ENCODE results near the gene PDS5A.
"Not testable (repeated sequence)": the region's sequence is repeated elsewhere in the genome, so short reads cannot be mapped to it uniquely, and the experiment has no call there.

PDS5A gene, protein sequence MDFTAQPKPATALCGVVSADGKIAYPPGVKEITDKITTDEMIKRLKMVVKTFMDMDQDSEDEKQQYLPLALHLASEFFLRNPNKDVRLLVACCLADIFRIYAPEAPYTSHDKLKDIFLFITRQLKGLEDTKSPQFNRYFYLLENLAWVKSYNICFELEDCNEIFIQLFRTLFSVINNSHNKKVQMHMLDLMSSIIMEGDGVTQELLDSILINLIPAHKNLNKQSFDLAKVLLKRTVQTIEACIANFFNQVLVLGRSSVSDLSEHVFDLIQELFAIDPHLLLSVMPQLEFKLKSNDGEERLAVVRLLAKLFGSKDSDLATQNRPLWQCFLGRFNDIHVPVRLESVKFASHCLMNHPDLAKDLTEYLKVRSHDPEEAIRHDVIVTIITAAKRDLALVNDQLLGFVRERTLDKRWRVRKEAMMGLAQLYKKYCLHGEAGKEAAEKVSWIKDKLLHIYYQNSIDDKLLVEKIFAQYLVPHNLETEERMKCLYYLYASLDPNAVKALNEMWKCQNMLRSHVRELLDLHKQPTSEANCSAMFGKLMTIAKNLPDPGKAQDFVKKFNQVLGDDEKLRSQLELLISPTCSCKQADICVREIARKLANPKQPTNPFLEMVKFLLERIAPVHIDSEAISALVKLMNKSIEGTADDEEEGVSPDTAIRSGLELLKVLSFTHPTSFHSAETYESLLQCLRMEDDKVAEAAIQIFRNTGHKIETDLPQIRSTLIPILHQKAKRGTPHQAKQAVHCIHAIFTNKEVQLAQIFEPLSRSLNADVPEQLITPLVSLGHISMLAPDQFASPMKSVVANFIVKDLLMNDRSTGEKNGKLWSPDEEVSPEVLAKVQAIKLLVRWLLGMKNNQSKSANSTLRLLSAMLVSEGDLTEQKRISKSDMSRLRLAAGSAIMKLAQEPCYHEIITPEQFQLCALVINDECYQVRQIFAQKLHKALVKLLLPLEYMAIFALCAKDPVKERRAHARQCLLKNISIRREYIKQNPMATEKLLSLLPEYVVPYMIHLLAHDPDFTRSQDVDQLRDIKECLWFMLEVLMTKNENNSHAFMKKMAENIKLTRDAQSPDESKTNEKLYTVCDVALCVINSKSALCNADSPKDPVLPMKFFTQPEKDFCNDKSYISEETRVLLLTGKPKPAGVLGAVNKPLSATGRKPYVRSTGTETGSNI (N-terminal part only)

DNA sequence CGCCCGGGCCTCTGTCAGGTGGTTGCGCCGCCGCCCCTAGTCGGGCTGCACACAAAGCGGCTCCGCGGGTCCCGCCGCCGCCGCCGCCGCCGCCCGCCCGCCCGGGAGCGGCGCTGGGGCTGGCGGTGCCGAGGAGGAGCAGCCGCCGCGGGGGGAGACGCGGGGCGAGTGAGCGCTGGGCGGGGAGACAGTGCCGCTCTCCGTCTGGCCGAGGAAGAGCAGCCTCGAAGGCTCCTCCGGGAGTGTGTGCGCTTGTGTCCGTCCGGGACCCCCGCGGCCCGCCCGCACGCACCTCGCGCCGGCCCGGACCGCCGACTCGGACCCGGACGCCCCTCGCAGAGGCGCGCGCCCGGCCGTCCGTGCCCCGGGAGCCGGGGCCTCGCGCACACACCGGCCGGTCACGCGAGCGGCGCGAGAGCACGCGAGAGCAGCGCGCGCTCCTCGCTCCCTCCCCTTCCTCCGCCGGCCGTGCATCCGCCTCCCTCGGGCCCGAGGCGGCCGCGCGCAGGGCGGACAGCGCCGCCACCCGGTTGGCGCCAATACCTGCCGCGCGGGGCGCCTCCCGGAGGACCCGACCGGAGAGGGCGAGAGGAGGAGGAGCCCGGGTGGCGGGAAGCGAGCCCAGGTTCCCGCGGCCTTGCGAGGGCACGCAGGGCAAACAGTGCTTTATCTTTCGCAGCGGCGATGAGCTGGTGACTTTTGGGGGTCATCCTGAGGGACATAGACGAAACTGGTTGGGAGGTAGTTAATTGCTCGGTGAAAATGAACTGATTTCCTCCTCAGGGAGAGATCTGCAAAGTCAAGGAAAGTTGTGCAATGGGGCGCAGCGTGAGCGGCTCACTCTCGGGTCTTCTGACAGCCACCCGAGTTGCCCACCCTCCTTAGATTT, at the start of gene PDS5A:
Gene PDS5A, minus strand, starts transcription at position 423 of the 889 bp plus-strand sequence. CDS start 1,334 bp downstream, outside the sequence.
- DNase-seq (ENCODE audit: low spot score) = peak; percentile 91

DNA sequence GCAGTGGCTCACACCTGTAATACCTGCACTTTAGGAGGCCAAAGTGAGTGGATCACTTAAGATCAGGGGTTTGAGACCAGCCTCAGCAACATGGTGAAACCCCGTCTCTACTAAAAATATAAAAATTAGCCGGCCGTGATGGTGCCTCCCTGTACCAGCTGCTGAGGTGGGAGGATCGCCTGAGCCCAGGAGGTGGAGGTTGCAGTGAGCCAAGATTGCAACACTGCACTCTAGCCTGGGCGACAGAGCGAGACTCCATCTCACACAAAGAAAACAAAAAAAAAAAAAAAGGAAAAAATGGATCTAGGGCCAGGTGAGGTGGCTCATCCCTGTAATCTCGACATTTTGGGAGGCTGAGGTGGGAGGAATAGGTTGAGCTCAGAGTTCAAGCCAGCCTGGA, 46.3 kb upstream of the PDS5A start:
- DNase-seq (ENCODE audit: low spot score) = not testable (repeated sequence)

DNA sequence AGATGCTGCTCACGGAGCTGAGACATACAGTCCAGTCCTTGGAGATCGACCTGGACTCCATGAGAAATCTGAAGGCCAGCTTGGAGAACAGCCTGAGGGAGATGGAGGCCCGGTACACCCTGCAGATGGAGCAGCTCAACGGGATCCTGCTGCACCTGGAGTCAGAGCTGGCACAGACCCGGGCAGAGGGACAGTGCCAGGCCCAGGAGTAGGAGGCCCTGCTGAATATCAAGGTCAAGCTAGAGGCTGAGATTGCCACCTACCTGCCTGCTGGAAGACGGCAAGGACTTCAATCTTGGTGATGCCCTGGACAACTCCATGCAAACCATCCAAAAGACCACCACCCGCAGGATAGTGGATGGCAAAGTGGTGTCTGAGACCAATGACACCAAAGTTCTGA, 43.4 kb upstream of the PDS5A start:
- DNase-seq (ENCODE audit: low spot score) = not testable (repeated sequence)

- DNase-seq (ENCODE audit: low spot score) = no peak
These were observed 42.5 kb upstream of the PDS5A start for GRCh38 chr4:40020221-40020620.

DNA sequence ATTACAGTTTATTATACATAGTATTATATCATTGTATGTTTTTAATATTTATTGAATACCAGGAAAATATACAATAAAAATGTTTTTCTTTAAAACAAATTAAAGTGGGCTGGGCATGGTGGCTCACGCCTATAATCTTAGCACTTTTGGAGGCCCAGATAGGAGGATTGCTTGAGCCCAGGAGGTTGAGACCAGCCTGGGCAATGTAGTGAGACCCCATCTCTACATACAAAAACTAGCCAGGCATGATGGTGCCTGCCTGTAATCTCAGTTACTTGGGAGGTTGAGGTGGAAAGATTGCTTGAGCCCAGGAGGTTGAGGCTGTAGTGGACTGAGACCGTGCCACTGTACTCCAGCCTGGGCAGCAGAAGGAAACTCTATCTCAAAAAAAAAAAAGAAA, 38.3 kb upstream of the PDS5A start:
- DNase-seq (ENCODE audit: low spot score) = no peak

DNA sequence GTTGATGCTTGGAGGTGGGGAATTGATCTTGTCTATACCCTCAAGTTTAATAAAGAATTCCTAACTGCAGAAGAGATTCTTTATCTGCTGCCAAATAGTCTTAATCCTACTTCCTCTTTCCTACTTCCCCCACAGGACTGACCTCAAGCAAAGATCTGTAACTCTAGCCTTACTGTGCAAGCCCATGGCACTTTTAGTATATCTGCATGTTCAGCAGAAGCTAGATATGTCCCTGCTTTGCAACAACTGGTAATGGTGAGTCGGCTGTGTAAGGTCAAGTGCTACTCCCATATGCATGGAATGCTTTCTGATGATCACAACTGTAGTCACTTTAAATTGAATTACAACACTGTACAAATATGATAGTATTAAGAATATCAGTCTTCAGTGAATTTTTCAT, 26.3 kb upstream of the PDS5A start:
- DNase-seq (ENCODE audit: low spot score) = peak; percentile 44

DNA sequence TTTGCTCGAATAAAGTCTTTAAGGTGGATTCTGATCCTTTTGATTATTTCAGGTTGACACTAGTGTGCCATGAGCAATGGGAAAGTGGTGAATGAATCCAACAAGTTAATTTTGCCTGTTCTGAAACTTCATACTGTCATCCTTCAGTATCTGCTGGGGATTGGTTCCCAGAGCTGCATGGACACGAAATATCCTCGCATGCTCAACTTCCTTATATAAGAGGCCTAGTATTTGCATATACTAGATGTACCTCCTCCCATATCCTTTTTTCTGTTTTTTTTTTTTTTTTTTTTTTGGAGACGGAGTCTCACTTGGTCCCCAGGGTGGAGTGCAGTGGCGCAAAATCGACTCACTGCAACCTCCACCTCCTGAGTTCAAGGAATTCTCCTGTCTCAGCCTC, 23.0 kb upstream of the PDS5A start:
- no peak for DNase-seq (ENCODE audit: low spot score)

- no peak for DNase-seq (ENCODE audit: low spot score)
These were observed 21.1 kb upstream of the PDS5A start for GRCh38 chr4:39998659-39999345.

GRCh38 chr4:39996811-39997210, 19.1 kb upstream of the PDS5A start:
- DNase-seq (ENCODE audit: low spot score) = no peak

DNA sequence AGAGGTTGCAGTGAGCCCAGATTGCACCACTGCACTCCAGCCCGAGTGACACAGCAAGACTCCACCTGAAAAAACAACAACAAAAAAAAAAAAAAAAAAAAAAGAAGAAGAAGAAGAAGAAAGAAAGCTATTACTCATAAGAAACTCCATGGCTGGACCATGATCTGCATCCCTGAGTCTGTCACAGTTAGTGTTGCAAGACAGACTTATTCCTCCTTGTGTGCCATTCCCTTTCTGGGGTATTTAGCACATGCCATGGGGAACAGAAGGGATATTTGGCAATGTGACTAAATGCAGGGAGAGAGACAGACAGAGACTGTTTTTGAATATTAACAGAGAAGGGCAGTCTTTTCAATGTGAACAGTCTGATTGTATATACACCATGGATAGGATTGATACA, 16.7 kb upstream of the PDS5A start:
- DNase-seq (ENCODE audit: low spot score) = no peak

GRCh38 chr4:39989381-39989780, 11.7 kb upstream of the PDS5A start:
- not testable (repeated sequence) for DNase-seq (ENCODE audit: low spot score)

DNA sequence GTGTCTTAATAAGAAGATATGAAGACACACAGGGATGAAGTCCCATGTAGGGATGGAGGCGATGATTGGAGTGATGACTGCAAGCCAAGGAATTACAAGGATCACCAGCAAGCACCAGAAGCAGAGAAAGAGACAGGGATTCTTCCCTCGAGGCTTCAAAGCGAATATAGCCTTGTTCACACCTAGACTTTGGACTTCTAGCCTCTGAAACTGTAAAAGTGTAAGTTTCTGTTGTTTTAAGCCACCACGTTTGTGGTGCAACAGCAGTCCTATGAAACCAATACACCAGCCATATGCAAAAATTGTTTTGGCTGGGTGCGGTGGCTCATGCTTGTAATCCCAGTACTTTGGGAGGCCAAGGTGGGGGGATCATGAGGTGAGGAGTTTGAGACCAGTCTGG, 9.8 kb upstream of the PDS5A start:
- DNase-seq (ENCODE audit: low spot score) = no peak

DNA sequence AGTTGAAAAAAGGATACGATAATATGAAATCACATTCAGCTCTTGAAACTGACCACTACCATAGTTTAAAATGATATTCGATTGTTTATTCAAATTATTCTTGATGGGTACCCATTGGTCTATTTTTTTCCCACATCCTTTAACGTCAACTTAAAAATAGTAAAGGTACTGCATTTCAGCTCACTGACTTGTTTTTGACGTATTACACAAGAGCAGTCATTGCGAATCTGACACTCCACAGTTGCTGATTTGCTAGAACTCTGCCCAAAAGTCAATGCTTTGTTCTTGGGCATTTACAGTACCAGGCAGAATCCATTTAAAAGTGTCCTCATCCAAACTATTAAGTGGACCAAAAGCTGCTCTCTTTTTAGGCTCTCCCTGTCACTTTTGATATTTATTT, 1.2 kb upstream of the PDS5A start:
- no peak for DNase-seq (ENCODE audit: low spot score)

GRCh38 chr4:39978378-39978775, 666 bp upstream of the PDS5A start:
- DNase-seq (ENCODE audit: low spot score) = no peak

DNA sequence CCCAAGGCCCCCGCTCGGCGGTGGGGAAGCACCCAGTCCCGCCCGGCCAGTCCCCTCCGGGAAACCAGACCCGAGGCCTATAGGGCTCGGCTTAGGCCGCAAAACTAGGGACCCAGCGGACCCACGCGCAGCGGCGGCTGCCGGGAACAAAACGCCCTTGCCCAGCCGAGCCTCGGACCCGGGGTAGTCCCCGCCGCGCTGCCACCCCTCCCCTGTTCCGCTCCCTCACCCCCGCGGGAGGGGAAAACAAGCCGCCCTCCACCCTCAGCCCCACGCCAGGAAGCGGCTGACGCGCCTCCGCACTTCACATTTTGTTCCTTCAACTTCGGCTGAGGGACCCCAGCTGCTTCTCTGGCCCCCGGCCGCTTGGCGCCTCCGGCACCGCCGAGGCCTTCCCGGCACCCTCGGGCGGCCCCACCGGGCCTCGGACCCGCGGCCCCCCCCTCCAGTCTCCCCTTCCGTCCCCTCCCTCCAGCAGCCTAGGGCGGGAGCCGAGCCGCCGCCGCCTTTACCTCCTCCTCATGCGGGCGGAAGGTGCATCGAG, 694 bp downstream of the PDS5A start:
- no peak for DNase-seq (ENCODE audit: low spot score)

GRCh38 chr4:39976141-39976944, 1.4 kb downstream of the PDS5A start:
- peak; percentile 84 for DNase-seq (ENCODE audit: low spot score)

DNA sequence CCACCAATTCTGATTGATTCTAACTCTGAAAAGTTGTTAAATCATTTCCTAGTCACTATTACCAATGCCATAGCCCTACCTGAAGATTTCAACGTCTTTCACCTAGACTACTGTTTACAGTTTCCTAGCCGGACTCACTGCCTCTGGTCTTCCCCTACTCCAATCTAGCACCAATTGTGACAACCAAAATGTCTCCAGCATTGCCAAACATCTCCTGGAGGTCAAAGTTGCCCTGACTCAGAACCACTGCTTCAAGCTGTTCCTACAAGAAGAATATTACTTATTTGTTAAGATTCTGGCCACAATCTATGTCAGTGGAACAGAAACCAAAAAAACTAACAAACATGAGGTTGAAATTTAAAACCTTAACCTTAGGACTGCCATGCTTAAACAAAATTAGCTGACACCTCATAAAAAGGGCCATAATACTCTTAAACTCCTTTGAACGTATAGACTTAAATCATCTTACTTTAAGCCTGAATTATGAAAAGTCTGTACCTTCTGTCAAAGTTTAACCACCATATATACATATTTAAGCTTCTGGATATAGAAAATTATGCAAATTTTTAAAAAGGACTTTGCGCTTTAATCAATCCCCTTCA, 2.1 kb downstream of the PDS5A start:
- no peak for DNase-seq (ENCODE audit: low spot score)

- DNase-seq (ENCODE audit: low spot score) = not testable (repeated sequence)
These were observed 4.7 kb downstream of the PDS5A start for GRCh38 chr4:39973052-39973451.

All from globus pallidus (tissue), 1 donor.